Activated CD4-positive, alpha-beta T cell treated with anti-CD3 and anti-CD28 coated beads, Interleukin-2, amount 50 U/mL, for 24 hours (primary cell): ENCODE measurements around the gene SCAF11.
"Not testable (repeated sequence)": the region's sequence is repeated elsewhere in the genome, so short reads cannot be mapped to it uniquely, and the experiment has no call there.

Experiments
- DNase-seq, 2 donors: peaks; one replicate each; pipeline ENCODE4 v3.0.0-alpha.2; 2020; ENCODE audit warnings: low read depth in 1 of 2, low spot score in 1 of 2

SCAF11 gene, protein sequence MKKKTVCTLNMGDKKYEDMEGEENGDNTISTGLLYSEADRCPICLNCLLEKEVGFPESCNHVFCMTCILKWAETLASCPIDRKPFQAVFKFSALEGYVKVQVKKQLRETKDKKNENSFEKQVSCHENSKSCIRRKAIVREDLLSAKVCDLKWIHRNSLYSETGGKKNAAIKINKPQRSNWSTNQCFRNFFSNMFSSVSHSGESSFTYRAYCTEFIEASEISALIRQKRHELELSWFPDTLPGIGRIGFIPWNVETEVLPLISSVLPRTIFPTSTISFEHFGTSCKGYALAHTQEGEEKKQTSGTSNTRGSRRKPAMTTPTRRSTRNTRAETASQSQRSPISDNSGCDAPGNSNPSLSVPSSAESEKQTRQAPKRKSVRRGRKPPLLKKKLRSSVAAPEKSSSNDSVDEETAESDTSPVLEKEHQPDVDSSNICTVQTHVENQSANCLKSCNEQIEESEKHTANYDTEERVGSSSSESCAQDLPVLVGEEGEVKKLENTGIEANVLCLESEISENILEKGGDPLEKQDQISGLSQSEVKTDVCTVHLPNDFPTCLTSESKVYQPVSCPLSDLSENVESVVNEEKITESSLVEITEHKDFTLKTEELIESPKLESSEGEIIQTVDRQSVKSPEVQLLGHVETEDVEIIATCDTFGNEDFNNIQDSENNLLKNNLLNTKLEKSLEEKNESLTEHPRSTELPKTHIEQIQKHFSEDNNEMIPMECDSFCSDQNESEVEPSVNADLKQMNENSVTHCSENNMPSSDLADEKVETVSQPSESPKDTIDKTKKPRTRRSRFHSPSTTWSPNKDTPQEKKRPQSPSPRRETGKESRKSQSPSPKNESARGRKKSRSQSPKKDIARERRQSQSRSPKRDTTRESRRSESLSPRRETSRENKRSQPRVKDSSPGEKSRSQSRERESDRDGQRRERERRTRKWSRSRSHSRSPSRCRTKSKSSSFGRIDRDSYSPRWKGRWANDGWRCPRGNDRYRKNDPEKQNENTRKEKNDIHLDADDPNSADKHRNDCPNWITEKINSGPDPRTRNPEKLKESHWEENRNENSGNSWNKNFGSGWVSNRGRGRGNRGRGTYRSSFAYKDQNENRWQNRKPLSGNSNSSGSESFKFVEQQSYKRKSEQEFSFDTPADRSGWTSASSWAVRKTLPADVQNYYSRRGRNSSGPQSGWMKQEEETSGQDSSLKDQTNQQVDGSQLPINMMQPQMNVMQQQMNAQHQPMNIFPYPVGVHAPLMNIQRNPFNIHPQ (N-terminal part only)

DNA sequence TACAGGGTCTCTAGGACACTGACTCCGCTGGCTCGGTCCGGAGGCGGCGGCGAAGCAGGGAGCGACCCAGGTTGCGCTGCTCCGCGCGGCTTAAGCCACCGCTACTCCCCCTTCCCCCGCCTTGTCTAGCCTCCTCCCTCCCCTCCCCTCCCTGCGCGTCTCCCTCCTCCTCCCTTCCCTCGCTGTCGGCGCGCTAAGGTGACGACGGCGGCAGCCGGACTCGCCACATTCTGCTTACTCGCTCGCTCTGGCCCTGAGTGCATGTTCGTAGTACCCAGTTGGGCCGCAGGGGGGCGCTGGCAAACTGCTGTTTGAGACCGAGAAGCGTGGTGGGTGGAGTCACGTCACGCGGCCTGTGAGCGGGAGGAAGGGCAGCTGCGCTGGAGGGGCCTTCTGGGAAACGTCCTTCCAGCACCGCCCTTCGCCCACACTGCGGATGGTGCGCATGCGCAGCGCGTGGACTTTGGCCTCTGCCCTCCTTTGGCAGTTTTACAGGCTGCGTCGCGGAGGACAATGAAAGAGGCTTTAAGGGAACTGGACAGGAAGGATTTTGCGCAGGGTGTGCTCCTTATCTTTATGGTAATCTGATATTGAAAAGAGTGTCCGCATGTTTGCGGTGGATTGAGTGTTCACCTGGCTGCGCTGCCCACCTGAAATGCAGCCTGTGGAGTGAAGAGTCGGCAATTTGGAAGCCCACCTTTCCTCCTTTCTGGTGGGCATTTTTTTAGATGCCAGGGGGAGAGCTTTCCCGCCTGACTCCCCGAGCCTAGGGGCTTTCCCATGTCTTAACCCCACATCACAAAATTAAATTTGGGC lies at the start of gene SCAF11:
TSS of gene SCAF11 (minus strand) at position 107 of the 816 bp plus-strand sequence. CDS start 26,407 bp downstream, outside the sequence.
- peak; percentile 100 for DNase-seq

DNA sequence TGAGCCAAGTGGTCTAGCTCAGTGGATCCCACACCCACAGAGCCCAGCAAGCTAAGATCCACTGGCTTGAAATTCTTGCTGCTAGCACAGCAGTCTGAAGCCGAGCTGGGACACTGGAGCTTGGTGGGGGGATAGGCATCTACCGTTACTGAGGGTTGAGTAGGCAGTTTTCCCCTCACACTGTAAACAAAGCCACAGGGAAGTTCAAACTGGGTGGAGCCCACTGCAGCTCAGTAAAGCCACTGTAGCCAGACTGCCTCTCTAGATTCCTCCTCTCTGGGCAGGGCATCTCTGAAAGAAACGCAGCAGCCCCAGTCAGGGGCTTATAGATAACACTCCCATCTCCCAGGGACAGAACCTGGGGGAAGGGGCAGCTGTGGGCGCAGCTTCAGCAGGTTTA lies 46.7 kb upstream of the SCAF11 start:
- DNase-seq: not testable (repeated sequence)

DNA sequence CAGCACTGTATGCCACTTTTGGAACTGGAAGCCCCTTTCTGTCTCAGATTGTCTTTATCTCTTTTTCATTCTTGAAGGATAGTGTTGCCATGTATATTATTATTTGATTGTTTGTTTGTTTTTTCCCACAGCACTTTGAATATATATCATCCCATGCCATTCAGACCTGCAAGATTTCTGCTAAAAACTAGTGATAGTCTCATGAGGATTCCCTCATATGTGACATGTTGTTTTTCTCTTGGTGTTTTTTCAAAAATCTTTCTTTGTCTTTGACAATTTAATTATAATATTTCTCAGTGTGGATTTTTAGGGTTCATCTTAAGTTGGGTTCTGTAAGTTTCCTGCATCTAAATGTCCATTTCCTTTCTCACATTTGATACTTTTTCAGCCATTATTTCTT lies 36.8 kb upstream of the SCAF11 start:
- no peak for DNase-seq

DNA sequence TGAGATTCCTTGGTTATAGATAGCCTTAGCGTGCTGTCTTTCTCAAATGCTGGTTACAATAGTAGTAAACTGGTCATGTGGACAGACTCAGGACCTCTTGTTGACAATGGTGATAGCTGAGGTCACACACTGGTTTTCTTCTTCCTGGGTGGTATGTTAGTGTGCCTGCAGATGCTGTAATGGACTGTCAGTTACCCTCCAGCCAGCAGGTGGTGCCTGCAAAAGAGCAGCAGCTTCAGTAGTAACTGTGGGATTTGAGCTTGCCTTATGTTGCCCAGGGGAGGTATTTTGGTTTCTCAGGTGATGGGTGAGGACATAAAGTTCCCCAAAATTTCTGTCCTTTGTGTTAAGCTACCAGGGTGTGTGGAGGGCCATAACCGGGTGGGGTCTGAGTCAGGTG lies 33.7 kb upstream of the SCAF11 start:
- no peak for DNase-seq

DNA sequence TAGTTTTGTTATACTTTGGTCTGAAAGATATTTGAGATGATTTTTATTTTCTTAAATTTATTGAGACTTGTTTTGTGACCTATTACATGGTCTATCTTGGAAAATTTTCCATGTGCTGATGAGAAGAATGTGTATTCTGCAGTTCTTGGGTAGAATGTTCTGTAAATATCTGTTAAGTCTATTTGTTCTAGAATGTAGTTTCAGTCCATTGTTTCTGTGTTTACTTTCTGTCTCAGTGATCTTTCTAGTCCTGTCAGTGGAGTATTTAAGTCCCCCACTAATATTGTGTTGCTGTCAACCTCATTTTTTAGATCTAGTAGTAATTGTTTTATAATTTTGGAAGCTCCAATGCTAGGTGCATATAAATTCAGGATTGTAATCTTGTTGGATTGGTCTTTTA lies 30.4 kb upstream of the SCAF11 start:
- no peak for DNase-seq

DNA sequence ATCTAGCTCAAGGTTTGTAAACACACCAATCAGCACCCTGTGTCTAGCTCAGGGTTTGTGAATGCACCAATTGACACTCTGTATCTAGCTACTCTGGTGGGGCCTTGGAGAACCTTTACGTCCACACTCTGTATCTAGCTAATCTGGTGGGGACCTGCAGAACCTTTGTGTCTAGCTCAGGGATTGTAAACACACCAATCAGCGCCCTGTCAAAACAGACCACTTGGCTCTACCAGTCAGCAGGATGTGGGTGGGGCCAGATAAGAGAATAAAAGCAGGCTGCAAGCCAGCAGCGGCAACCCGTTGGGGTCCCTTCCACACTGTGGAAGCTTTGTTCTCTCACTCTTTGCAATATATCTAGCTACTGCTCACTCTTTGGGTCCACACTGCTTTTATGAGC lies 28.3 kb upstream of the SCAF11 start:
- not testable (repeated sequence) for DNase-seq

DNA sequence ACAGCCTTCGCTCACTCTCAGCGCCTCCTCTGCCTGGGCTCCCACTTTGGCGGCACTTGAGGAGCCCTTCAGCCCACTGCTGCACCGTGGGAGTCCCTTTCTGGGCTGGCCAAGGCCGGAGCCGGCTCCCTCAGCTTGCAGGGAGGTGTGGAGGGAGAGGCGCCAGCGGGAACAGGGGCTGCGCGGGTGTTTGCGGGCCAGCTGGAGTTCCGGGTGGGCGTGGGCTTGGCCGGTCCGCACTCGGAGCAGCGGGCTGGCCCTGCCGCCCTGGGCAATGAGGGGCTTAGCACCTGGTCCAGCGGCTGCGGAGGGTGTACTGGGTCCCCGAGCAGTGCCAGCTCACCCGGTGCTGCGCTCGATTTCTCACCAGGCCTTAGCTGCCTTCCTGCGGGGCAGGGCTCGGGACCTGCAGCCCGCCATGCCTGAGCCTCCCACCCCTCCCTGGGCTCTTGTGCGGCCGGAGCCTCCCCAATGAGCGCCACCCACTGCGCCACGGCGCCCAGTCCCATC lies 27.5 kb upstream of the SCAF11 start:
- DNase-seq: not testable (repeated sequence)

DNA sequence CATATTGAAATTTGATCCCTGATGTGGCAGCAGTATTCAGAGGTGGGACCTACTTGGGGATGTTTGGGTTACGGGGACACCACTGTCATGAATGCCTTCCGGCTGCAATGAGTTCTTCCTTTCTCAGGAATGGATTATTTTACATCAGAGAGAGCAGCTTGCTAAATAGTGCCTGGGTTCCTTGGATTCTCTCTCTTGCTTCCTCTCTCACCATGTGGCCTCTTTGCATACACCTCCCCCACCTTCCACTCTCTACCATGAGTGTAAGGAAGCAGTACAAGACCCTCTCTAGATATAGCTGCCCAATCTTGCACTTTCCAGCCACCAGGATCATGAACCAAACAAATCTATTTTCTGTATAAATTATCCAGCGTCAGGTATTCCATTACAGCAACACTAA lies 15.4 kb upstream of the SCAF11 start:
- no peak for DNase-seq

DNA sequence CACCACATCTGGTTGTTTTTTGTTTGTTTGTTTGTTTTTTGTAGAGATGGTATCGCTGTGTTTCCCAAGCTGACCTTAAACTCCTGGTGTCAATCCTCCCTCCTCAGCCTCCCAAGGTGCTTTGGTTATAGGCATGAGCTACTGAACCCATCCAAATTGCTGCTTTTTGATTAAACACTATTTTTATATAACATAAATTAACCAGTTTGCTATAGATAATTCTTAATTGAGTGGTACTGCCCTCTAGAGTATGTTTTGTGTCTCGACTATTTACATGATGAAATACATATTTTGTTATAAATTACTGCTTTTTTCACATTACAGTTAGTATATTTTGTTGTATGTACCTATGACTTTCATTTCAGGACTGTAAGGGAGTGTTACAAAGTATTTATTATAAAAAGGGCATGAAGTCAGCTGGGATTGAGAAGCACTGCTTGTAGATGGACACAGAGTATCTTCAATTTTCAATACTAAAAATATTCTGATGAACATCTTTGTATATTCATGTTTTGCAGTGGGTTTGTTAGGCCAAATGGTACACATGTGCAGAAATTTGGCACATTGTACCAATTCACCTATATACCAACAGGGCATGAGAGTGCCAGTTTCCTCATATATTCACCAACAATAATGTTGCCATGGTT lies 14.9 kb upstream of the SCAF11 start:
- DNase-seq: no peak

DNA sequence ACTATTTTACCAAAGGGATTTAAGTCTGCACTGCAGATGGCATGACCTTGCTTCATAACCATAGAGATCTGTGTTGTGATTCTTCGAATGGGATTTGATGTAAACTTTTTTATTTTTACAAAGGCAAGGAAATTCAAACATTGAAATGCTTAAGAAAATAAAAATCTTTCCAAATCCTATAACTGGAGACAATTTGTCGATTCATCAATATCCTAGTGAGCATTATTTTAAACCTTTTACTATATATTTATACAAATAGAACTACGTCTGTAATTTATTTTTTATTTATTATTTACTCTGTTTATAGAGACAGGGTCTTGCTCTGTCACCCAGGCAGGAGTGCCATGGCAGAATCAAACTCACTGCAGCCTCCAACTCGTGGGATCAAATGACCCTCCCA lies 14.3 kb upstream of the SCAF11 start:
- DNase-seq: no peak

DNA sequence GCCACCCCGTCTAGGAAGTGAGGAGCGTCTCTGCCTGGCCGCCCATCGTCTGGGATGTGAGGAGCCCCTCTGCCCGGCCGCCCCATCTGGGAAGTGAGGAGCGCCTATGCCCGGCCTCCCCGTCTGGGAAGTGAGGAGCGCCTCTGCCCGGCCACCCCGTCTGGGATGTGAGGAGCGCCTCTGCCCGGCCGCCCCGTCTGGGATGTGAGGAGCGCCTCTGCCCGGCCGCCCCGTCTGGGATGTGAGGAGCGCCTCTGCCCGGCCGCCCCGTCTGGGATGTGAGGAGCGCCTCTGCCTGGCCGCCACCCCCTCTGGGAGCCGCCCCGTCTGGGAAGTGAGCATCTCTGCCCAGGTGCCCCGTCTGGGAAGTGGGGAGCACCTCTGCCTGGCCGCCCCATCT lies 9.7 kb upstream of the SCAF11 start:
- not testable (repeated sequence) for DNase-seq

DNA sequence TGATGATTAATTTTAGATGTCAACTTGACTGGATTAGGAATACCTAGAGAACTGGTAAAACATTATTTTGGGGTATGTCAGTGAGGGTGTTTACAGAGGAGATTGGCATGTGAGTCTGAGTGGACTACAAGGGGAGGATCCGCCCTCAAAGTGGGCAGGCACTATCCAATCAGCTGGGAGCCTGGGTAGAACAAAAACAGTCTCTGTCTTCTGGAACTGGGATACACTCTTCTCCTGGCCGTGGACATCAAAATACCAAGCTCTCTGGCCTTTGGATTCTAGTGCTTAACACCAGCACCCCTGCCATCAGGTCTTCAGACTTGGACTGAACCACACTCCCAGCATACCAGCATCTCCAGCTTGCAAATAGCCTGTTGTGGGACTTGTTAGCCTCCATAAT lies 4.4 kb upstream of the SCAF11 start:
- no peak for DNase-seq

DNA sequence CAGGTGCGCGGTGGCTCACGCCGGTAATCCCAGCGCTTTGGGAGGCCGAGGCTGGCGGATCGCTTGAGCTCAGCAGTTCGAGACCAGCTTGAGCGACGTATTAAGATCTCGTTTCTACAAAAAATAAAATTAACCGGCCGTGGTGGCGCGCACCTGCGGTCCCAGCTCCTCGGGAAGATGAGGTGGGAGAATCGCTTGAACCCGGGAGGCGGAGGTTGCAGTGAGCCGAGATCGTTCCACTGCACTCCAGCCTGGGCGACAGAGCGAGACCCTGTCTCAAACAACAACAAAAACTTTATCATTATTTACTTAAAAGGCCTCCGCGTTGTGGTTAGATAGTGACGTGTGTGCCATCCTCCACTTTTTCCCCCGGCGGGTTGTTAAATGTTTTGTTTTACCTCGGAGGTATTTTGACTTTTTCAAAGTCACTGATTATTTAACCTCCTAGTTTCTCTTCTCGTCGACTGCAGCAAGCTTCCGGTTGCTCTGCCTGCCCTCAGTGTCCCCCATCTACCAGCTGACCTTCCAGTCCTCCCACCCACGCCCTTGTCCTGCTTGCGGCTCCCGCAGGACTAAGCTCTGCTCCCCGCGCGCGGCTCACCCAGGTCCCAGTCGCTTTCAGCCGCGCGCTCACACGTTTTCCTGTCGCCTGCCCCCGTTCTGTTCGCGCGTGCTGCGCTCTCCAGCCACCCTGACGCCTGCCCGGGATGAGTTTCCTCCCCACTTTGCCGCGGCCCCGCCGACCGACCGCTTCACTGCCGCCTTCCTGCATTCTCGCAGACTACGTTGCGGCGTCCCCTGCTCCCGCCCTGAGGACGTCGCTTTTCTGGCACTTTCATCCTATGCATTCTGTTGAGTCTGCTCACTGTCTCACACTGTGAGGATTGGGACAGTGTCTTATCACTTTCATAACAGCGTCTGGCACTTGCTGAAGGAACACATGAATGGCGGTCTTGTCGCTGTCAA lies 1.2 kb upstream of the SCAF11 start:
- DNase-seq: peak; percentile 38 to 61

DNA sequence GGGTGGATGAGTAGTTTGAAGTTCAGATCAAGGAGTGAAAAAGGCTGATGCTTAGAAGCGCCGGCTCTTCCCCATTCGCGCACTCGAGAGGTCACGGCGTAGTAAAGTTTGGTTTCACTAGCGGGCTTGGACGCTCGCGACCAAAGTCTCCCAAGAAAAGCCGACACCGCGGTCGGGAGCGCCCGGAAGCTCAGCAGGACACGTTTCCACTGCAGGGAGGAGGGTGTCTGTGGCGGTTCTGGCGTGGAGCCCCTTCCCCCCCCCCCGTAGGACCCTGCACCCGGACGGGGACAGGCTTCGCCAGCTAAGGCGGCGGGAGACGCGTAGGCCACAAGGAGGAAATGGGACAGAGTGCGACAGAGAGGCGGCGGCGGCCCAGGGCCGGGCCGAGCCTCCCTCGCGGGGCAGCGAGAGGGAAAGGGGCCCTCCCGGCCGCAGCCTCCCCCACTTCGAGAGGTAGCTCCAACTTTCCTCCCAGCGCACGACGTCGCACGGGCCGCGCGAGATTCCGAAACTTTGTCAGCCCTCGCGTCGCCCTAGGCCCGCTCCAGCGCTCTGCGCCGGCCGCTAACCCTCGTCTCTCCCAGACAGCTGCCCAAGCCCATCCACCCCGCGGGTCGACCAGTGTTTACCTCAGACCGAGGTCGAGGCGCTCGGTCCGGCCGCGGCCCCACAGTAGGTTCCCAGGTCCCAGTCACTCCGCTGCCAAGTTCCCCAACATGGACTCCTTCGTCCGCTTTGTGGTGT lies 480 bp downstream of the SCAF11 start:
- peak; percentile 31 to 36 for DNase-seq

DNA sequence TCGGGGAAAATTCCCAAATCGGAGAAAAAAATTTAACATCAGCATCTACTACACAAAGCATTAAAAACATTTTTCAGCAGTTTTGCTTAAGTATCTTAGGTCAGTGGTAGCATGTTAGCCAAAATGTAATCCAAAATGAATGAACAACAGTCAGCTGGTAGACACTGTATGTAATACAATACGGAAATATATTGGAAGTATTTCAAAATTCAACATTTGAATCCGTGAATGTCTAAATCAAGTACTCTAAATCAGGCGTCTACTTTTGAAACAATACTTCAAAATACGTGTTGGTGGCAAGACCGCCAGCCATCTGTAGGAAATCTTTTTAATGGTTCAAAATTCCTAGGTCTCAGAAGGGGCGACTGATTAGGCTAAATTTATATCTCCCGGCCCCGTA lies 1.1 kb downstream of the SCAF11 start:
- no peak for DNase-seq

DNA sequence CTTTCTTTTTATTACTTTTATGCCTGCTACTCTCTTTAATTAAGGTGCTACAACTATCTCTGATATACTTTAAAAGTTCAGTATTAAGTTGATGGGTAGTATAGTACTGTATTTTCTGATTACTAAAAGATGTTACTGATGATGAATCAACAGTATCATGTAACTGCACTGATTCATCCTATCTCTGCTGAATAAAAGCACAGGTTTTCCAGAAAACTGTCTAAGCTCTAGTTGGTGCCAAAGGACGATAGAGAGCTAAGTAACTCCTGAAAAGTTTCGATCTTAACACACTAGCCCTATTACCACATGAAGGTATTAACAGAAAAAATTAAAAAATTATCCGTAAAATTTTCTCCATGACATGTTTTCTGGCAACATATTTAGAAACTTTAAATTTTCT lies 2.1 kb downstream of the SCAF11 start:
- no peak for DNase-seq

DNA sequence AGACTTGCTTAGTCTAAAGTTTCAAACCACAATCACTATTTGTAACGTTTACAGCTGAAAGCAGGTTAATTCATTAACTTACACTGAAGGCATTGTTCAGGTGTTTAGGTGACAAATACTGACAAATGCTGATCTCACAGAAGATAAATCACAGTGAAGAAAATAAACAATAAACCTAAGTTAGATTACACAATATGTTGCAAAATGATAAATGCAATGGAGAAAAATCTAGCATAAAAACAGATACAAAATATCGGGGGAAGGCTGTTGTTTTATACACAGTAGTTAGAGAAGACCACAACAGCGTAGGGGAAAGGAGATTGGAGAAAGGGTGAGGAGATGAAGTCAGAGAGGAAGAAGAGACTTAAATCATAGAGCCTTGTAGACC lies 3.0 kb downstream of the SCAF11 start:
- no peak for DNase-seq
